Globus pallidus (tissue), 1 donor: ENCODE results near the gene HAND2.

Experiments
- DNase-seq: peaks from one replicate; pipeline ENCODE4 v3.0.0-alpha.2; 2015; ENCODE audit warnings: low spot score

The HAND2 gene

DNA sequence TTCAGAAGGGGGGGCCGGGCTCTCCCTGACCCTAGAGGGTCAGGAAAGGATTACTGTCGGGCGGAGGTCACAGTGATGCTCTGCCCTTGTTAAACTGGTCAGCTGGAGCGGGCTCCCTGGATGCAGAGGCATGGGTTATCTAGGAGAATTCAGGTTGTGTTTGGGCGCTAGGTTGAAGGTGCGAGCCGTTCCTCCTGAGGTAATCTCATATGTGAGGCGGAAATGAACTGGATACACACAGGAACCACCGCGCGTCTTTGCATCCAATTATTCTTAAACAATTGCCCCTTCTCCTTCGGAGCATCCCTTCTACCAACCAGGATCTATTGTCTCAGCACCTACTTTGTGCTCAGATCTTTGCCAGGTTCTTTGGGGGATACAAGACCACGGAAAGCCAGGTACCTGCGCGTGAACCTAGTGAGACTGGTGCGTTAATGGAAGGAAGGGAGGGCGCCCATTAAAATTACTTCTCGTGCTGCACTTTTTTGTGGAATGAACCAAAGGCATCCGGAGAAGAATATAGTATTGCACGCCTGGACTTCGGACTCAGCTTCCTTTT lies 28.4 kb downstream of the HAND2 start:
- no peak for DNase-seq

GRCh38 chr4:173500841-173501591 lies 29.0 kb downstream of the HAND2 start:
- DNase-seq, result no peak

DNA sequence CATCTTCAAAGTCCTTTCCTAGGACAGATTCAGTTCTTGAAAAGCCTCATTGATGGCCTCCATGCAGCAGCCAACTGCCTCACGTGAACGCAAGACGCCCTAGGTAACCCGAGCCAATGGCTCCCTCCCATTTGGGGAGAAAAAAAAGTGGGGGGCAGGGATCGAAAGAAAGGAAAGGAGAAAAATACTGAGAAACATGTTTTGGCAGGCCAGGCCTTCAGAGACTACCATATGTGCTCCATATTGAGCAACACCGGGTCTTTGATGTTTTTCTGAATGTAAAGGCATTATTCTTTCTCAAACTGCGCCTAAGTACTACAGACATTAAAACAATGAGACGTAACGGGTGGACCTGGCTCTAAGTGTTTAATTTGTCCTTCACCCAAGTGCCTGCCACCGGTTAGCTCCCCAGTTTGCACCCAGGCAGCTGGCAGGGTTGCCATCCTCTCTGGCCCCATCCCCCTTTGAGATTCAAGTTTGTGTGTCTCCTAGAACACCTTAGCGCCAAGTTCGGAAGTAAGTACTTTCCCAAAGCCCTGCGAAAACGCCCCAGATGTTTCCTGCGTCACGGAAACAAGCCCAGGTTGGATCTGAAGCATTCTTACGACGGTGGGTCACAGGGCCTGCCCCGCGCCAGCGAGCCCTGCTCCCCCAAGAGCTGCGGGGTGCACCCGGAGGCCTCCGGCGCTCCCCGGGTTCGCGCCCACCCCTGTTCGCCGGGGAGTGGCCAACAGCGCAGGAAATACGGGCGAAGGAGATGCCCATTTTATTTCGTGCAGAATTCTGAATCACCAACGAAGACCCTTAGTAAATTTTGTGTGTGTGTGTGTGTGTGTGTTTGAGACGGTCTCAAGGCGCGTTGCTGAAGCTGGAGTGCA lies 30.1 kb downstream of the HAND2 start:
- no peak for DNase-seq

GRCh38 chr4:173498771-173499170 lies 31.3 kb downstream of the HAND2 start:
- no peak for DNase-seq

GRCh38 chr4:173498023-173498422 lies 32.0 kb downstream of the HAND2 start:
- no peak for DNase-seq

DNA sequence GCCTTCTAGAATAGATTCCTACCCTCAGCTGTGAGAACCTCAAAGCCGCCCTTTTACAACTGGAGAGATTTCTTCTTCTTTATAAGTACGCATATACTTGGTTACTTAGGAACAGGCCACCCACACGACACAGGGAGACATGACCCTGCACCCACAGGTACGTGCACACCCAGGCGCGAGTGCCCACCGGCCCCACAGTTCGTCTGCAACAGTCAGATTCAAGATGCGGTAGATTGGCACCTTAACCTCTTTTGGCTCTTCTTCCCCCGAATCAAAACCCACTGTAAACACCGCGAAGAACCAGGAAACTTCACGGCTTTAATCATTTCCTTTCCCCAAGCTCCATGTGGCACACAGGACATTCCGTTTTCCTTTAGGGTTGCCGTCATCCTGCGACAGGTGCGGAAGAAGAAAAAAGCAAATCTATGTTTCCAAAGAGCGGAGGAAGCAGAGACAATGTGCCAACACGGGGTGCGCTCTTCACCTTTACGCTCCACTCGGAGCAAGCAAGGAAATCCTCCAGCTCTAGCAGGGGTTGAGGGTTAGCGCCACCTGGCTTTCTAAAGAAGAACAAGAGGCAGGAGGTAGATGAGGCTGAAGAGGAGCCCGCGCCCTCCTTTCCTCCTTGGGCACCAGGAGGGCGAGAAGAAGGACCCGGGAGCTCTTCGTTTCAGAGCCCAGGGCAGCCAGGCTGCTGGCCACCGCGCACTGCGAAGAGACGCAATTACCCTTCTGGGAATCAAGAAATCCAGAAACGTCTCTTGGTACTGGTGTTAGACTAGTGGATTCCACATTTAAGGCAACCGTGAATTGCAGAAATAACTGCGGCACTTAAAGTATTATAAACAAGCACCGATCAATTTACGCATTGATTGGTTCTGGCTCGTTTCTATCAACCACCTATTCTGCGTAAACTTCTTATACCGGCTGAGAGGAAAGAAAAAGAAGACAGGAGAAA lies 35.7 kb downstream of the HAND2 start:
- DNase-seq, result peak; percentile 72

- no peak for DNase-seq
Measured at GRCh38 chr4:173493041-173493440, 37.0 kb downstream of the HAND2 start.

DNA sequence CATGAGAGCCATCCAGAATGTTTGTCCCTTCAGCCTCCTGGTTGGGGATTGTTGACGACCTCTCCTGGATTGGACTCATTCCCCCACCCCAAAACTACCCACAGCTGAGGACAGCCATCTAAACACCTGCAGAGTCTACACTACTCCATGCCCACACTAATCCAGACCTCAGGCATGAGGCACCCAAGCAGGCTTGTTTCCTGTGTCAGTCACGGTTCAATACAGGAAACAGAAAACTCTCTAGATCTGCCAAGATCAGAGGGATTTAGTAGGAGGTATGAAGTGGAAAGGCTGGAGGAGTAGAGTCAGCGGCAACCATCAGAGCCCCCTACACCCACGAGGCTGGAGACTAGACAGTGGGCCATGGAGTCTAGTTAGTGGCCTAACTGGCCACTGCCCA lies 37.7 kb downstream of the HAND2 start:
- no peak for DNase-seq

DNA sequence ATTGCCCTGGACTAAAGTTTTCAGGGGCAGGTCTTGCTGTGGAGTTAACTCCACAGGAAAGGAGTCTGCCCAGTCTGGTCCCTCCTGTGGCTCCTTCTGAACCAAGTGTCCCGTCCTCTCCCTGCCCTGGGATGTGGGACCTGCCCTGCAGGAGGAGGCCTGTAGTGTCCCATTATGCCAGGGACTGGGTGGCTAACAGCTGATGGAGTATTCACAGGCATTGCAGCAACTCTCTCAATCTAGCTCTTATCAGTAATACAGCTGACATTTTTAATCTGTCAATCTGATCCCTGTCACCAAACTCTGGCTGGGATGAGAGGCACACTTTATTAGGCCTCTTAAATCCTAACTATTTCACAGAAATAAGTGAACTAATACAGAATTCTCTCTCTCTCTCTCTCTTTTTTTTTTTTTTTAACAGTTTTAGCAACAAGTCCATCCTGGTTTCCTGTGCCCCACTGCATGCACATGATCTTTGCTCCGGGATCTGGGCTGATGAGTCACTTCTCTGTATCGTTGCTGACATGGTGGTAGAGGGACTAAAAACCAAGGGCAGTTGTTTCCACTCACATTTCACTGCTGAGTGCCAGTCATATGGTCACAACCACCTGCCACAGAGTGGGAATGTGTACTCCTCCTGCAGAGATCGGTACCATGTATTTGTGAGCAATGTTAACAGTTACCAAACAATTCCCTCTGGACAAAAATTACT lies 39.1 kb downstream of the HAND2 start:
- DNase-seq, result no peak

GRCh38 chr4:173490256-173490655 lies 39.8 kb downstream of the HAND2 start:
- DNase-seq, result no peak

DNA sequence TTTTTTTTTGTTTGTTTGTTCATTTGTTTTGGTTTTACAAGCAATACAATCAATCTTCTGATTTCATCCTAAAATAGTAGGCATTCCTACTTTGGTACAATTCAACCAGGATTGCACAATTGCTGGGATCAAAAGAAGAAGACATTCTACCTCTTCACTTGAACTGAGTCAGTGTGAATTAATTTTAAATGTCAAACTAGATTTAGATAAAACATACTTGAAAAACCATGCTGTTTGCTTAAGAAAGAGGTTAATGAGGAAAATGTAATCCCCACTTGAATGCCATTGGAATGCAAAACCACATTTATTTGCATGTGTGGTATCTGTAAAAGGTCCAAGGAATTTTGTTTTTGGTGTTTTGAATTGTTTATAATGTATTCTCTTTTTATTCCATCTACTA lies 40.5 kb downstream of the HAND2 start:
- no peak for DNase-seq

GRCh38 chr4:173488656-173489055 lies 41.4 kb downstream of the HAND2 start:
- DNase-seq, result no peak

DNA sequence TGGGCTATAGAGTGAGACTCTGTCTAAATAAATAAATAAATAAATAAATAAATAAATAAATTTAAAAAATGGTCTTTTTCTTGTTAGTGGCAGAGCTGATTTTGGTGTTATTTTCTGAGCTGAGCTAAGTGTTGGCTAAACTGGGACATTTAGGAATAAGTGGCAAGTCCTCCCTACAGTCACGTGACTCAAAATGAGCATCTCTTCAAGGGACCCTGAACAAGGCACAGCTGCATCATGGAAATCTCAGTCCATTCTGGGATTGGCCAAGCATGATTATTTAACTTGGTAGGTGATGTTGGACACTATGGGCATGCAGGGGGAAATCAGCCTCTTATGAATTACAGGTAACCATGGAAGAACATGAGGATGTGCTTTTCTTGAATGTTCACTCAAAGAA lies 42.0 kb downstream of the HAND2 start:
- DNase-seq, result no peak

- no peak for DNase-seq
Measured at GRCh38 chr4:173486714-173487392, 43.2 kb downstream of the HAND2 start.

DNA sequence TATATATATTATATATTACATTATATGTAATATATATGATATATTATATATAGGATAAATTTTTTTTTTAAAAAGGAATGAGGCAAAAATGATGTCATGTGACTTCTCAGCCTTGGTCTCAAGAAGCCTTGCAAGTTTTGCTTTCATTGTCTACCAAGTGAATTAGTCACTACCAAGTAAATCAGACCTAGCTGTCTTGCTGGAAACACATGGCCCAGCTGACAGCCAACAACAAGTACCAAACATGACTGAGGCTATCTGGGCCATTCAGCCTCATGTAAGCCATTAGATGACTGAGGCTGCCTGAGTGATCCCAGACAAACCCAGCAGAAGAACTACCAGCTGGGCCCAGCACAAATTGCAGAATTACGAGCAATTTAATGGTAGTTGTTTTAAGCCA lies 44.9 kb downstream of the HAND2 start:
- no peak for DNase-seq

DNA sequence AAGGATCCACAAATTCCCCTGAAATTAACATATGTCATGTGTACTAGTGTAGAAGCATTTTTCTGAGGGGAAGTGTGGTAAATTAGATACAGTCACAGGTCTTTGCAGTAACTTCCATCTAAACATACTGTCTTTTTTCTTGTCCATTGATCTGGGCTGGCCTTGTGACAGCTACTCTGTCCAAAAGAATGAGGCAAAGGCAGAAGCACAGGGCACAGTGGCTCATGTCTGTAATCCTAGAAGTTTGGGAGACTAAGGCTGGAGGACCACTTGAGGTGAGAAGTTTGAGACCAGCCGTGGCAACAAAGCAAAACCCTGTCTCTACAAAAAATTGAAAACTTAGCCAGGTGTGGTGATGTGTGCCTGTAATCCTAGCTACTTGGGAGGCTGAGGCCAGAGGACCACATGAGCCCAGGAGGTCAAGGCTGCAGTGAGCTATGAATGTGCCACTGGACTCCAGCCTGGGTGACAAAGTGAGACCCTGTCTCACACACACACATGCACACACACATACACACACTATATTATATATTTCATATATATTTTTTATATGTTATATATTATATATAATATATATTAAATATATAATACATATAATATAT lies 47.6 kb downstream of the HAND2 start:
- DNase-seq, result no peak

DNA sequence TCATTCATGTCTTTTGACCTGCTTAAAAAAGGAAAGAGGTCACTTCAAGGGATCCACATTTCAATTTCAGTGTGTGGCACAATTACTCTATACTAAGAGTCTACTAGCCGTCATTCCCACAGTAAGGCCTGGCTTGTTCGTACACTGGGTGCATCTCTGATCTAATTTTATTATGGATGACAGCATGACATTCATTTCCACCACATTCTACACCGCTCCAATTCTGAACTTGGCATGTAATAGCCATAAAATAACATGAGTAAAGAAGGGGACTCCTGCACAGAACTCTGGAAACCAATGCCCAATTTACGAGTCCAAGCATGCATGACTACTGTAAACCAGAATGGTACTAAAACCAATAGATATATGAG lies 51.1 kb downstream of the HAND2 start:
- no peak for DNase-seq

- no peak for DNase-seq
Measured at GRCh38 chr4:173478201-173478912, 51.7 kb downstream of the HAND2 start.

DNA sequence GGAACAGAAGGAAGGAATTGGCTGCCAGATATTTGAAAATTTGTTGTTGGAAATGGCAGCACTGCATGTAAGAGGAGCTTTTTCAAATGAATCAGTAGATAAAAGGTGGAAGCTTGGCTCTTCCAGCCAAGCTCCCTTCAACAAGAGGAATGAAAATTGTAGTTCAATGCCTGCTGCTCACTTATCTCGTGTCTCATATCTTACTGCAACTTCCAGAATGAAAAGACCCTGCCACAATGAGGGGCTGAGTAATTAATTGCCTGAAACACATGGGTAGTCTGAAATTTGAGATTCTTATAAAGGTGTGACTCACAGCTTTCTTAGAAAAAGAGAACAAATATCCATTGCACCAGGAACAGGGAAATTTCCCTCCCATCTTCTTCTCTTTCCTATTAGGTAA lies 53.0 kb downstream of the HAND2 start:
- DNase-seq, result no peak
